Measurements from ENCODE around the gene HEMK1.

HEMK1 gene

DNA sequence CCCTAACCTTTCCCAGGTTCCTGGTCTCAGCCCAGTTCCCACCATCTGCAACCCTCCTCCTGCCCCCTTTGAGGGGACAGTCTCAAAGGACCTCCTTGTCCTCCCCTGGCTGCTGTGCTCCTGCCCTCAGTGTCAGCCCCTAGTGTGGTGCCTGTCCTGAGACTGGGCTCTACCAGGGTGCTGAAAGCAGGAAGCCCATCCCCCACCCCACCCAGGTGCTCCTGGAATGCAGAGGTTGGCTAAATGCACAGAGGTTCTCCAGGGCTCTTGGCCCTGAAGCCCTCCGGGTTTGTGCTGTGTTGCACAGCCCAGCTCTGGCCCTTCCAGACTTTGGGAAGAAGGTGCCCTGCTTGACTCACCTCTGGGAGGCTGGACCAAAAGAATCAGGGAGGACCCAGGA, 23.5 kb upstream of the HEMK1 start:
- DNase-seq: no peak

GRCh38 chr3:50549226-50549625, 20.1 kb upstream of the HEMK1 start:
- no peak for DNase-seq

DNA sequence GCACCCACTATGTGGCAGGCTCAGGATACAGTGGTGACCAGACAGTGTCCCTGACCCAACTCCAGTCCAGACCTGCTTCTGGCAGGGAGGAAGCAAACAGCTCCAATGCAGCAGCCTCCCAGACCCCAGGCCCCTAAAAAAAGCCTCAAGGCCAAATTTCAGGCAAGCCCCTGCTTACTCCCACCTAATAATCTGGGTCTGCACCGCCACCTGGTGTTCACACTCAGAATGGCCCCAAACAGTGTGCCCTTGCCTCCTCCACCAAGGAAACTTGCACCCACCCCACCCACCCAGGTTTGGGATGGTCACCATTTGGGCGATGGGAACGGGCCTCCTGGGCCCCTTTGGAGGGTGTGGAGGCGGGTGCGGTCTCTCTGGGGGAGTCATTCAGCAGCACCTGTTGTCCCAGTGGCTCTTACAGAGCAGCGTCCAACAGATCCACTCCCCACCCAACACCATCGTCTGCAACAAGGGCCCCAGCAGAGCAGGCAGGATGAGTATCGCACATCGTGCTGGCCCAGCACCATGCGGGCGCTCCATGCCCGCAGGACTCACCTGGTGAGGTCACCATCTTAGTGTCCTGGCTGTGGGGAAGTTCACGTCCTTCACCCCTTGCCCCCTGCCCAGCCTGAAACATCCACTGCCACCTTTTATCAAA, 19.1 kb upstream of the HEMK1 start:
- peak; percentile 80 for DNase-seq

GRCh38 chr3:50551054-50551659, 18.2 kb upstream of the HEMK1 start:
- no peak for DNase-seq

- DNase-seq: no peak
Measured at GRCh38 chr3:50551681-50552435, 17.5 kb upstream of the HEMK1 start.

- no peak for DNase-seq
Measured at GRCh38 chr3:50552598-50552997, 16.7 kb upstream of the HEMK1 start.

DNA sequence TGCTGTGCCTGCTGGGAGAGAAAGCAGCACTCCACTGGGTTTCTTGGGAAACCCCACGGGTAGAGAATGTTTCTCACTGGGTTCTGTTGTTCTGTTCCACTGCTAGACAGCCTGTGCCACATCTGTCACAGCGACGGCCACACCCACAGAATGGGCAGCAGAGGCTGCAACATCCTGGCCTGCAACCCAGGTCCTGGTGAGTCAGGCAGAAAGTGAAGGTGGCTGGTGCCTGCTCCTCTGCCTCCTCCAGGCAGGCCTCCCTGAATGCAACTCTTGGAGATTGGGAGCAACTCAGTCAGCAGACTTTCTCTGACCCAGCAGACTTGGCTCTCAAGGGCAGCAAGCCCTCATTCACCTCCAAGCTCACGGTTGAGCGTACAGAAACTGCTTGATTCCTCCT, 14.8 kb upstream of the HEMK1 start:
- peak; percentile 55 for DNase-seq

- no peak for DNase-seq
Measured at GRCh38 chr3:50557106-50557505, 12.2 kb upstream of the HEMK1 start.

- DNase-seq: no peak
Measured at GRCh38 chr3:50557915-50558314, 11.4 kb upstream of the HEMK1 start.

DNA sequence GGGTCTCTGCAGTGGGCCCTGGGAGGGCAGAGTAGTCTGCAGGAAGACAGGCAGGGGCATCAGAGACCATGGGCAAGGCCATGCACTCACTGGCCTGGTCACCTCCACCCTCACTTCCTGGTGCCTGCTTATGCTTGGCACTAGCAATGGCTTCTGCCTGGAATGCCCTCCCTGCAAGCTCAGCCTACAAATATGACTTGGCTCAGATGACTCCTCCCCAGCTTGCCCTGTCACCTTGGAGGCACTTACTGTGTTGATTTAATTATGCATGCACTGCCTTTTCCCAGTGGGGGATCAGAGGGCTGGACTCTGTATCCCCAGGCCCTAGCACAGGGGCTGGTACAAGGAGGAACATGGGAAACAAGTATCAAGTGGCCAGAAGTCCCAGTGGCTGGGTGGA, 9.6 kb upstream of the HEMK1 start:
- no peak for DNase-seq

- no peak for DNase-seq
Measured at GRCh38 chr3:50562861-50563260, 6.5 kb upstream of the HEMK1 start.

DNA sequence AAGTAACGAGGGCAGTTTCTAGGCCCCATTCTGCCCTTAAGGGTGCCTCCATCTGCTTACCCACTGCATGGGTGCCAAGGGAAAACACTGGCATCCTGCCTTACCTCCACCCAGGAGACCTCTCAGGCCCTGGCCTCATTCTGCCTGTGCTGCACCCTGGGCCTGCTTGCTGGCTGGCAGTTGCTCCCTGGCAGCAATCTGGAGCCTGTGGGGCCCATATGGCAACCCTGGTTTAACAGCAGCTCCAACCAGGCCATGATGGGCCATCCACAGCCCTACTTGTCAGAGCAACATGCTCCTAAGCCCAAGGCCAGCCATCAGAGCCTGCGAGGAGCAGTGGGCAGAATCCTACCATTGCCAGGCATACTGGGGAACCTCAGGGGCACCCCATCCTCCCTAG, 5.5 kb upstream of the HEMK1 start:
- no peak for DNase-seq

DNA sequence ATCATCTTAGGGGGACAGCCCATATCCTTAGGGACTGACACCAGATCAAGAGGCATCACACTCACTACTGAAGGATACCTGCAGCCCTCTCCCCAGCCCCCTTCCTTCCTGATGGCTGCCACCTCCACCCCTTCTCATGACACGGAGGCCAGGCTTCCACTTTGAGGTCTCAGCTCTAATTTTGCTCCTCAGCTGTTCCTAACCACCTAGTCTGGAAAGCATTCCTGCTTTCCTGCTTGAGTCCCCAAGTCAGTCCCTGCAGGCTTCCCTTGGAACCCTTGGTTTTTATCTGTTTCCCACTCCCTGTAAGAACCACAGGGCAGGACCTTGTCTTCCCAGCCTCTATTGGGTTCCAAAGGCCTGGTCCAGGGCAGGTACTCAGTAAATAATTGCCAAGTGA, 5.0 kb upstream of the HEMK1 start:
- no peak for DNase-seq

- DNase-seq: no peak
Measured at GRCh38 chr3:50567011-50567385, 2.3 kb upstream of the HEMK1 start.

- DNase-seq: peak; percentile 97
Measured at GRCh38 chr3:50567386-50568167, 1.7 kb upstream of the HEMK1 start, which contains the start of gene C3orf18. Gene C3orf18, minus strand, starts transcription at chr3:50567747. Its CDS starts 2,048 bp downstream, at chr3:50565699.

GRCh38 chr3:50570508-50571279, 1.4 kb downstream of the HEMK1 start:
- no peak for DNase-seq

DNA sequence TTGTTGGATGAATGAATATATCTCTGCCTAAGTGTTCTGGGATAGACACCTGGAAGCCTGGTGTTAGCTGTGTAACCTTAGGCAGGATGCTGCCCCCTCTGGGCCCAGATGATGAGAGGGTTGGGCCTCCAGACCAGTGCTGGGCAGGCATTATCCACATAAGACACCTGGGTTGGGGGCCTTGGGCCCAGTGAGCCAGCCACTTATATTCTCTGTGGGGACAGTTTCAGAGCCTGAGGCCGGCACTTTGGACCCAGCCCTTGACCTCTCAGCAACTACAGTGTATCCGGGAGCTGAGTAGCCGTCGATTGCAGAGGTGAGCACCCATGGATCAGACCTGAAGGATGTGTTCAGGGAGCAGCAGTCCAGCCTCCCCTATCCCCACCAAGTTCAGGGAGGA, 2.2 kb downstream of the HEMK1 start:
- DNase-seq: no peak

DNA sequence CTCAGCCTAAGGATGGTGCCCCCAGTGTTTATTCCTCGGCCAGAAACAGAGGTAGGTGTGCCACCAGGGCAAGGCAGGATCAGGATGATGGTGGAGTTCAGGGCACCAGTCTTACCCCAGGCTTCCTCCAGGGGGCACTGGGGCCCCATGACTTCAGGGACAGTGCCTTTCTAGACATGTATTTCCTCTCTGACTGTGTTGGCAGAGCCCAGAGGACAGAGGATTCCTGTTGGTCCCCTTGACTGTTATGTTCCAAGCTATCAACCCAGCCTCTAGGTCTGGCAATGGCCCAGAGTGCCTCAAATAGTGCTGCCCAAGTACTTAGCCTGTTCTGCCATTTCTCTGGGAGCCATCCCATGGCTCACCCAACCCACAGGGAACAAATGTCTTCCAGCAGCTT, 2.8 kb downstream of the HEMK1 start:
- DNase-seq: peak; percentile 89

- peak; percentile 68 for DNase-seq
Measured at GRCh38 chr3:50572801-50573371, 3.6 kb downstream of the HEMK1 start.

- DNase-seq: peak; percentile 86
Measured at GRCh38 chr3:50573566-50574443, 4.5 kb downstream of the HEMK1 start.

DNA sequence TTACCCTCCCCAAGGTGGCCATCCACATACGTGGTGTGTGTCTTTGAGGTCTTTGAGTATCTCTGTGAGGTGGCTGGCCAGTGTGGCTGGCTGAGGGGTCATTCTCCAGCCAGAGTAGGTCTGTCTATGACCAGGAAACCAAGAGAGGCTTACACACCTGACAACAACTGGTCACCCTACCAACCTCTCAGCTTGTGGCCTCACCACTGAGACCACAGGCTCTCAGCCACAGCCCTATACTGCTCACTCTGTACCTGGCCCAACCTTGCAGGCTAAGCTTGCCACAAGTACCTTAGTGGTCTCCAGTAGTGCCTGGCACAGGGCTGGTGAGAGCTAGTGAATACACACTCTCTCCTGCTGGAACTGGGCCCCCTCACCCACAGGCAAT, 5.1 kb downstream of the HEMK1 start:
- peak; percentile 62 for DNase-seq

Data from activated CD4-positive, alpha-beta T cell treated with anti-CD3 and anti-CD28 coated beads for 48 hours (primary cell).